ENCODE measurements around the gene TIAM1.

DNA sequence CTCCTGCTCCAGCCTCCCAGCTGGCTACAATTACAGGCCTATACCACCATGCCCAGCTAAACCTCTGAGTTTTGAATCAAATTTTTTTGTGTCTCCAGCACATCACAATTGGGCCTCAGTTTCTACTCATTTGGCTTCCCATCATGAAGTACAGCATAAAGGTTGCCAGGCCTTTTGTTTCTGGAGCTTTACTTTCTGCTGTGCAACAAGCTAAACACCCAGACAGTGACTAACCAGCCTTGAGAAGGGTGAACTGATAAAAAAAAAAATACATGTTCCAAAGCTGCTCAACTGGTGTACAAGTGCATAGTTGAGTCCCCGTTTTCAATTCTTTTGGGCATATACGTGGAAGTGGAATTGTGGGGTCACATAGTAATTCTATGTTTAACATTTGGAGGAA, 25.1 kb downstream of the TIAM1 start:
- TF ChIP-seq CTCF (IDR thresholded peaks at IDR 0.05) = no peak
- TF ChIP-seq POLR2A (IDR thresholded peaks at IDR 0.05) = no peak

All from adrenal gland (tissue), 5 donors.